Stomach smooth muscle (tissue), 2 donors: ENCODE data around the gene MXRA8.
"Not testable (repeated sequence)": the region's sequence is repeated elsewhere in the genome, so short reads cannot be mapped to it uniquely, and the experiment has no call there.

Experiments
- H3K27ac ChIP-seq: one replicate; pipeline ENCODE4 v1.7.0; 2013; ENCODE audit warnings: mild to moderate bottlenecking, low read length, inconsistent platforms
- H3K27me3 ChIP-seq, 2 donors: one replicate each; pipeline ENCODE4 v1.7.0; 2013; ENCODE audit warnings: low read length in 2 of 2; ENCODE audit not compliant: insufficient read depth in 2 of 2, control insufficient read depth in 1 of 2
- H3K36me3 ChIP-seq, 2 donors: one replicate each; pipeline ENCODE4 v1.7.0; 2013; ENCODE audit warnings: low read length in 2 of 2; ENCODE audit not compliant: control insufficient read depth in 2 of 2, insufficient read depth in 2 of 2
- H3K4me1 ChIP-seq: one replicate; pipeline ENCODE4 v1.7.0; 2013; ENCODE audit warnings: low read length; ENCODE audit not compliant: control insufficient read depth, insufficient read depth
- H3K4me3 ChIP-seq, 2 donors: one replicate each; pipeline ENCODE4 v1.7.0; 2013; ENCODE audit warnings: low read length in 2 of 2
- H3K9ac ChIP-seq, 2 donors: one replicate each; pipeline ENCODE4 v1.7.0; 2013; ENCODE audit warnings: low read length in 2 of 2, mild to moderate bottlenecking in 1 of 2
- H3K9me3 ChIP-seq, 2 donors: one replicate each; pipeline ENCODE4 v1.7.0; 2013; ENCODE audit warnings: low read length in 2 of 2; ENCODE audit not compliant: control insufficient read depth in 2 of 2
- donor health status: healthy.
- donor health status: Pancreatic carcinoma.

MXRA8 gene, protein sequence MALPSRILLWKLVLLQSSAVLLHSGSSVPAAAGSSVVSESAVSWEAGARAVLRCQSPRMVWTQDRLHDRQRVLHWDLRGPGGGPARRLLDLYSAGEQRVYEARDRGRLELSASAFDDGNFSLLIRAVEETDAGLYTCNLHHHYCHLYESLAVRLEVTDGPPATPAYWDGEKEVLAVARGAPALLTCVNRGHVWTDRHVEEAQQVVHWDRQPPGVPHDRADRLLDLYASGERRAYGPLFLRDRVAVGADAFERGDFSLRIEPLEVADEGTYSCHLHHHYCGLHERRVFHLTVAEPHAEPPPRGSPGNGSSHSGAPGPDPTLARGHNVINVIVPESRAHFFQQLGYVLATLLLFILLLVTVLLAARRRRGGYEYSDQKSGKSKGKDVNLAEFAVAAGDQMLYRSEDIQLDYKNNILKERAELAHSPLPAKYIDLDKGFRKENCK

DNA sequence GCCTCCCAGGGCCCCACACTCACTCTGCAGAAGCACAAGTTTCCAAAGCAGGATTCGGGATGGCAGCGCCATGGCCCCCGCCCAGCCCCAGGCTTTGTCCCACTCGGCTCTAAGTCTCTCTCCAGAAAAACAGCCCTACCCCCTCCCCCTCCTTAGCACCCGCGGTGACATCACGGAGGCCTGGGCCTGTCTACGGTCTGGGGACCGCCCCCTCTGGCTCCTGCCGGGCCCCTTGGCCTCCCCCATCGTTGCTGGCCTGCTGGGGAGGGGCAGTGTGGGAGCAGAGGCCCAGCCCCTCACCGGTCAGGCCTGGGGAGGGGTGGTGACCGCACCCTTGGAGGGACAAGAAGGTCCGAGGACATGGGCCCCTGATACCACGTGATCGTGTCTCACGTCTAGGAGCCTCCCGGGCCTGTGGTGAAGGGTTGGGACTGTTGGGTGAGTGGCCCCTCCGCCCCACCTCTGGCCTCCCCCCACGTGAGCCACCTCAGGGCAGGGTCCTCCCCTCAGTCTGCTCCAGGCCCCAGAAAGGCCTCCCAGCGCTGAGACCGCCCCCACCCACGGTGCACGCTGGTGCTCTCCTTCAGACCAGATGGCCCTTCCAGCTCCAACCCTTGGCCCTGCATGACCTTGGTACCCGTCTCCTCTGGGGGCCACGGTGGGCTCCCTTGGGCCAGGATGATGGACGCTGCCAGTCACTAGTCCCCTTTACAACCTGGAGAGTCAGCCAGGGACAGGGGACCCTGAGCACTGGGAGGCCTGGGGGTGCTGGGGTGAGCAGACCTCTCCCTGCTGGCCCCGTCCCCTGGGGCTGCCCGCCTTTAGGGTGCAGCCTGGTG is at the start of gene MXRA8:
Gene MXRA8 (minus strand): TSS at position 123 of the 839 bp plus-strand sequence. CDS start 51 bp downstream, at position 72.
- Histone ChIP-seq H3K9ac (peak within 1 kb of the TSS; percentile 57 to 80), H3K36me3 (no peaks in the 10 kb centered on the region), H3K4me1 (peaks cover 55% of the 10 kb centered on the region), H3K9me3 (no peaks in the 10 kb centered on the region), H3K4me3 (peak within 1 kb of the TSS; percentile 72 to 78), H3K27me3 (no peaks in the 10 kb centered on the region), H3K27ac (peak within 1 kb of the TSS; percentile 87)

DNA sequence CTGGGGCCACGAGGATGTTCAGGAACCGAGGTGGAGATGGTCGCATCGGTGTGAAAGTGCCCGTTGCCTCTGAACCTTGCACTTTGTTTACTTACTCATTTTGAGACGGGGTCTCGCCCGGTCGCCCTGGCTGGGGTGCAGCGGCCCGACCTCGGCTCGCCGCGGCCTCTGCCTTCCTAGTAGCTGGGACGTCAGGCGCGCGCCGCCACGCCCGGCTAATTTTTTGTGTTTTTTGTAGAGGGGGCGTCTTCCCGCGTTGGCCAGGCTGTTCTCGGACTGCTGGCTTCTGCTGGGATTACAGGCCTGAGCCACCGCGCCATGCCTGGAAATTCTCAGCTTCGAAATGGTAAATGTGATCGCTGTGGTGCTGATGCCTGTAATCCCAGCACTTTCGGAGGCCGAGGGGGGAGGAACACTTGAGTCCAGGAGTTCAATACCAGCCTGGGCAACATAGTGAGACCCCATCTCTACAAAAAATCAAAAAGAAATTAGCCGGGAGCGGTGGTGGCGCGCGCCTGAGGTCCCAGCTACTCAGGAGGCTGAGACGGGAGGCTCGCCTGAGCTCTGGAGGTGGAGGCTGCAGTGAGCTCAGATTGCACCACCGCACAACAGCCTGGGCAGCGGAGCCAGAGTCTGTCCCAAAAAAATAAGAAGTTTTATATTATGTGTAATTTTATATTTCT is 49.4 kb upstream of the MXRA8 start:
- Histone ChIP-seq H3K27me3 (no peaks in the 10 kb centered on the region), H3K27ac (peak overlapping the region; percentile 70), H3K9me3 (no peaks in the 10 kb centered on the region), H3K36me3 (peaks cover 13 to 14% of the 10 kb centered on the region in 2 donors), H3K4me1 (peaks cover 37% of the 10 kb centered on the region), H3K9ac (peak overlapping the region; percentile 84 to 91), H3K4me3 (peak overlapping the region; percentile 92 to 94)

DNA sequence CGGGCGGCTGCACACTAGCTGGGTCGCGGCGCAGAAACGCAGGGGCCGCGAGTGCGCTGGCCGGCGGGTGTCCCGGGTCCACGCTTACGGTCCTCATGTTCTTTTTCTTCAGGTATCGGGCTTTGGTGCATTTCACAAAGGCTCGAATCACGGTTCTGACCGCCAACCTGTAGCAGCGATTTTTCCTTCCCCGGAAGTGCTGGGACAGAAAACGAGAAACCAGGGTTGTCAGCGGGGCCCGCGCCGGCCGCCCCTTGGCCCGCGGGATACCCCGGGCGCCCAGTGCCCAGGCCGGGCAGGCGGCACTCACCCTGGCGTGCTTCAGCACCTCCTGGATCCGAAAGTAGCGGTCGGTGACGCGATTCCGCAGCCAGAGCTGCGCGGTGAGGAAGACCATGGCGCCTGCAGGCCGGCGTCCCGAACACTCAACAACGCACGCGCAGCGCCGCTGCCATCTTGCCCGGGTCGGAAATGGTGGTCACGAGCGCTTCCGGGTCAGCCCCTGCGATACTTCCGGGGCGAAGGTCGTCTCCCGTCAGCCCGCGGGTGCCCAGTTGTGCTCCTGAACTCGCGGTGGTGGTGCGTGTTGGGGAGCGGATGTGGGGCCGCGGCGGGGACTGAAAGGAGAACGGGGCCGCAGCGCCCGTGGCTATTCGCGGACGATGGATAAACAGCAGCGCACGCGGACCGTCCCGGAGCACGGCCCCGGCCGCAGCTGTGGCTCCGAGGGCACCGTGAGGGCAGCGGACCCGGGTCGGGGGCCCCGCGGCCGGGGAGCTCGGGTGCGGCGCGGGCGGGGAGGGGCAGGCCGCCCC is 48.7 kb upstream of the MXRA8 start, which contains the start of gene MRPL20:
Gene MRPL20 (minus strand): TSS at position 473 of the 815 bp plus-strand sequence. CDS start 76 bp downstream, at position 397.
- Histone ChIP-seq H3K9ac (peak within 1 kb of the TSS; percentile 84 to 91), H3K9me3 (no peaks in the 10 kb centered on the region), H3K4me3 (peak within 1 kb of the TSS; percentile 92 to 94), H3K27ac (peak within 1 kb of the TSS; percentile 70), H3K36me3 (peaks cover 13 to 18% of the 10 kb centered on the region in 2 donors), H3K4me1 (peaks cover 37% of the 10 kb centered on the region), H3K27me3 (no peaks in the 10 kb centered on the region)

DNA sequence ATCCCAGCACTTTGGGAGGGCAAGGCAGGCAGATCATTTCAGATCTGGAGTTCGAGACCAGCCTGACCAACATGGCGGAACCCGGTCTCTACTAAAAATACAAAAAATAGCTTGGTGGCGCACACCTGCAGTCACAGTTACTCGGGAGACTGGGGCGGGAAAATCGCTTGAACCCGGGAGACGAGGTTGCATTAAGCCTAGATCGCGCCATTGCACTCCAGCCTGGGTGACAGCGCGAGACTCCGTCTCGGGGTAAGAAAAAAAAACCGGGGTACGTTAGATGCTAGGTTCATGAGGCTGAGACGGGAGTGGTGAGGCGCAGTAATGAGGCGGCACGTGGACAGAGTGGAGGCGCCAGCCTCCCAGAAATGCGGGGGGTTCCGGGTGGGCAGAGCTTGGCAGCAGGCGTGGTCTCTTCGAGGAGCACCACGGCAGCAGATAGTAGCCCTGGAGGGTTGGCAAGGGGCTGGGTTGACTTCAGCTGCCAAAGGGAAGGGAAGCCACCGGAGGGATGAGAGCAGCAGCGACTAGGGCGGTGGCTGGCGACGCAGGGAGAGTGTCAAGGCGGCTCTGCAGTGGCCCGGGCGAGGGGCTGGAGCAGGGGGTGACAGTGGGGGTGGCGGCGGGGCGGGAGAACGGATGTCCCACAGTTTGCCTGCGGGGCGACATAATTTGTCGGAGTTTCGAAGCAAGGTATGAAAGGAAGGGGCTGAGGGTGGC is 47.9 kb upstream of the MXRA8 start:
- Histone ChIP-seq H3K4me3 (peak overlapping the region; percentile 92 to 94), H3K36me3 (peaks cover 17 to 26% of the 10 kb centered on the region in 2 donors), H3K4me1 (peaks cover 34% of the 10 kb centered on the region), H3K9ac (peak overlapping the region; percentile 84 to 91), H3K27ac (peak overlapping the region; percentile 70), H3K27me3 (no peaks in the 10 kb centered on the region), H3K9me3 (no peaks in the 10 kb centered on the region)

DNA sequence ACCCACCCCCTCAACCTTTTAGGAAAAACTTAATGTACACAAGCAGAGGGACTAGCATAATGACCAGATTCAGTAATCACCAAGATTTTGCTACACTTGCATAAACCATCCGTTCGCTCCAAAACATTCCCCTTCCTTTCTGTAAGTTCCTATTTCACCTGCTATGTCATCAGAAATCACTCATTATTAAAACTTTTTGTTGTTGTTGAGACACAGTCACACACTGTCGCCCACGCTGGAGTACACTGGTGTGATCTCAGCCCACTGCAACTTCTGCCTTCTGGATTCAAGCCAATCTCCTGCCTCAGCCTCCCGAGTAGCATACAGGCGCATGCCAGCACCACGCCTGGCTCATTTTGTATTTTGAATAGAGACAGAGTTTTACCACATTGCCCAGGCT is 45.3 kb upstream of the MXRA8 start:
- H3K27me3 ChIP-seq, result no peaks in the 10 kb centered on the region
- peaks cover 51% of the 10 kb centered on the region for H3K4me1 ChIP-seq
- H3K36me3 ChIP-seq, result peaks cover 22 to 33% of the 10 kb centered on the region in 2 donors
- H3K9ac ChIP-seq, result no peak overlapping the region
- H3K9me3 ChIP-seq, result no peaks in the 10 kb centered on the region
- H3K27ac ChIP-seq, result no peak overlapping the region
- no peak overlapping the region for H3K4me3 ChIP-seq

DNA sequence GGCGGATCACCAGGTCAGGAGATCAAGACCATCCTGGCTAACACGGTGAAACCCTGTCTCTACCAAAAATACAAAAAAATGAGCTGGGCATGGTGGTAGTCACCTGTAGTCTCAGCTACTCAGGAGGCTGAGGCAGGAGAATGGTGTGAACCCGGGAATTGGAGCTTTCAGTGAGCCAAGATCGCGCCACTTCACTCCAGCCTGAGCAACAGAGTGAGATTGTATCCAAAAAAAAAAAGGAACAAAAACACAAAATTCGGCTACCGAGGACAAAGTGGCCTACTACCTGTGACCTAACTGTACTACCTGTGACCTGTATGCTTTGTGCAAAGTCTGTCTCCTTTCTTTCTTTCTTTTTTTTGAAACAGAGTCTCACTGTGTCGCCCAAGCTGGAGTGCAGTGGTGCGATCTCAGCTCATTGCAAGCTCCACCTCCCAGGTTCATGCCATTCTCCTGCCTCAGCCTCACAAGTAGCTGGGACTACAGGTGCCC is 44.6 kb upstream of the MXRA8 start:
- not testable (repeated sequence) for H3K4me3 ChIP-seq, H3K27me3 ChIP-seq, H3K27ac ChIP-seq, H3K9ac ChIP-seq, H3K9me3 ChIP-seq
- Histone ChIP-seq H3K36me3 (peaks cover 23 to 33% of the 10 kb centered on the region in 2 donors), H3K4me1 (peaks cover 50% of the 10 kb centered on the region)

DNA sequence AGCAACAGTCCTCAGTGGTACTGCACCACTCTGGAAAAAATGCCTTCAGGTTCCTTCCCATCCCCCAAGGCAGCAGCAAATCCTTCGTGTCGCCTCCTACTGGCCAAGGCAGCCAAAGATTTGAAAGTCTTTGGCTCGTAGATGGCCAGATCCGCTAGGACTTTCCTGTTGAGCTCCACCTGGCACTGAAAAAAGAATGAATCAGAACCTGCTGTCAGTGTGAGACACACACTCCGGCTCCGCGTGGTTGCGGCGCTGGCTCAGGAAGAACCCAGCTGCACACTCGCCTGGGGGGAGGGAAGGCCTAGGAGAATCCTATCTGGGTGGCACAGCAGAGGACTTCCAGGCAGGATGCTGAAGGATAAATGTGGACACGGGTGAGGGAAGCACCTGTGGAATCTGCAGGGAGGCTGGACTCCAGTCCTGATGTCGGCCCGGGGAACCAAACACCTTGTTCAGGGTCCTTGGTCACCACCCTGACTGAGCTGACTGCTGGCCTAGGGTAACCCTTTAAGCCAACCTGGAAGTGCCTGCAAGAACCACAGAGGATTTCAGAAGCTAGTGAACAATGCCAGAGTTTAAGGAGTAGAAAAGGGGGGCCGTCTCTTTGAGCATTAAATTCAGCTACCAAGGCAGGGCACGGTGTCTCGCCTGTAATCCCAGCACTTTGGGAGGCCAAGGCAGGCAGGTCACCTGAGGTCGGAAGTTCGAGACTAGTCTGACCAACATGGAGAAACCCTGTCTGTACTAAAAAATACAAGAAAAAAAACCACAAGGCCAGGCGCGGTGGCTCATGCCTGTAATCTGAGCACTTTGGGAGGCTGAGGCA is 43.9 kb upstream of the MXRA8 start:
- Histone ChIP-seq H3K36me3 (peaks cover 29 to 38% of the 10 kb centered on the region in 2 donors), H3K4me1 (peaks cover 50% of the 10 kb centered on the region)

DNA sequence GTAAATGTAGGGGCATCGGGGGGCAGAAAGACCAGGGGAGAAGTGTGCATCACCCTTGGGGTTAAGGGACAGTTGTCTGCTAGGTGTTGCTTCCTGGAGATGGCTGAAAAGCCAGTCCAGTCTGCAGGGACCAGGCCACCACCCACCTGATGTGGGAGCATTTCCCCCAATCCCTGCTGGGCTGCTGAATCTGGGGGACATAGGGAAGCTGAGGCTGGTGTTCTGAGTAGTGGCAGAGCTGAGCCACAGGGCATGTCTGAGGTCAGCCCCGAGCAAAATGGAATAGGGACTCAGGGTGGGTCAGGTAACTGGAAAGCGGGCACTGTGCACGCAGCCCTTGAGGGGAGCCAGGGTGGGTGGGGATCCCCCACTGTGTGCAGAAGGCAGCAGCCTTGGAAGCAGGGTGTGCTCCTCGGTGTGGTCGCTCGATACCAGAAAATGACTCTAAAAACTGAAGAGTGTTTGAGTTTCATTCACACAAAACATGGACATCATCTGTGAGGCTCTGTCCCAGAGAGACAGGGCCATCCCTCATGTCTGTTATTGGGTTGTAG is 43.2 kb upstream of the MXRA8 start:
- Histone ChIP-seq H3K27ac (peak overlapping the region; percentile 76), H3K27me3 (no peaks in the 10 kb centered on the region), H3K9me3 (no peaks in the 10 kb centered on the region), H3K4me3 (no peak overlapping the region), H3K9ac (no peak overlapping the region), H3K36me3 (peaks cover 32 to 42% of the 10 kb centered on the region in 2 donors), H3K4me1 (peaks cover 45% of the 10 kb centered on the region)

More for the DNA sequence above, 43.9 kb upstream of the MXRA8 start:
- Histone ChIP-seq H3K27ac (no peak overlapping the region), H3K9ac (no peak overlapping the region), H3K4me3 (no peak overlapping the region), H3K9me3 (no peaks in the 10 kb centered on the region), H3K27me3 (no peaks in the 10 kb centered on the region)
